Neuronal stem cell (in vitro differentiated cells): ENCODE data around the gene LDLRAD3.
A peak's percentile ranks its signal among the peaks of the same experiment; 100 is the strongest.

Experiments
- DNase-seq: peaks from one replicate; pipeline ENCODE4 v3.0.0-alpha.2; 2013; ENCODE audit warnings: low spot score
- H2AFZ ChIP-seq: one replicate; pipeline ENCODE4 v1.6.1; 2013; ENCODE audit warnings: mild to moderate bottlenecking, low read length, inconsistent platforms
- H2AK5ac ChIP-seq: 2 replicates; pipeline ENCODE4 v1.6.1; 2013; ENCODE audit warnings: low read depth, mild to moderate bottlenecking, inconsistent platforms, low read length, moderate library complexity, mixed read lengths
- H2BK120ac ChIP-seq: 2 replicates; pipeline ENCODE4 v1.6.1; 2013; ENCODE audit warnings: low read depth, mild to moderate bottlenecking, inconsistent platforms, low read length, moderate library complexity, mixed read lengths
- H2BK12ac ChIP-seq: one replicate; pipeline ENCODE4 v1.6.1; 2013; ENCODE audit warnings: low read length, inconsistent platforms
- H2BK15ac ChIP-seq: 2 replicates; pipeline ENCODE4 v1.6.1; 2013; ENCODE audit warnings: mild to moderate bottlenecking, low read length, inconsistent platforms, mixed read lengths
- H2BK5ac ChIP-seq: one replicate; pipeline ENCODE4 v1.6.1; 2013; ENCODE audit warnings: inconsistent platforms, mild to moderate bottlenecking, low read length, moderate library complexity
- H3K14ac ChIP-seq: one replicate; pipeline ENCODE4 v1.6.1; 2013; ENCODE audit warnings: low read length, inconsistent platforms
- H3K18ac ChIP-seq: 2 replicates; pipeline ENCODE4 v1.6.1; 2013; ENCODE audit warnings: low read length, inconsistent platforms
- H3K23ac ChIP-seq: 2 replicates; pipeline ENCODE4 v1.6.1; 2013; ENCODE audit warnings: low read depth, mild to moderate bottlenecking, mixed read lengths, low read length, inconsistent platforms; ENCODE audit not compliant: poor library complexity
- H3K27ac ChIP-seq: replicated peaks from 3 replicates; pipeline ENCODE4 v1.5.1; 2013; ENCODE audit warnings: low read length, inconsistent platforms
- H3K27me3 ChIP-seq, 3 experiments: 2 replicates each; pipeline ENCODE4 v1.6.1; 2013; ENCODE audit warnings: low read length in 3 of 3, mild to moderate bottlenecking in 2 of 3, inconsistent platforms in 1 of 3, low read depth in 1 of 3, mixed read lengths in 1 of 3, moderate library complexity in 1 of 3; ENCODE audit not compliant: control insufficient read depth in 3 of 3, insufficient read depth in 3 of 3
- H3K36me3 ChIP-seq, 2 donors: replicated peaks in 1 of 2; 2 replicates each; pipeline ENCODE4 v1.6.1; 2013; ENCODE audit warnings: low read length in 2 of 2; ENCODE audit not compliant: control insufficient read depth in 2 of 2, insufficient read depth in 2 of 2
- H3K4ac ChIP-seq: 2 replicates; pipeline ENCODE4 v1.6.1; 2013; ENCODE audit warnings: inconsistent platforms, mild to moderate bottlenecking, low read length, moderate library complexity
- H3K4me1 ChIP-seq, 2 donors: 1 replicate in 1 of 2; 2 replicates in 1 of 2; pipeline ENCODE4 v1.6.1; 2013; ENCODE audit warnings: low read length in 2 of 2, low read depth in 1 of 2; ENCODE audit not compliant: control insufficient read depth in 2 of 2, insufficient read depth in 1 of 2
- H3K4me2 ChIP-seq: one replicate; pipeline ENCODE4 v1.6.1; 2013; ENCODE audit warnings: mild to moderate bottlenecking, low read length, inconsistent platforms; ENCODE audit not compliant: insufficient read depth, poor library complexity, severe bottlenecking
- H3K4me3 ChIP-seq, 2 donors: 2 replicates each; pipeline ENCODE4 v1.5.1; 2013; ENCODE audit warnings: low read length in 2 of 2, mild to moderate bottlenecking in 2 of 2, inconsistent platforms in 1 of 2, moderate library complexity in 1 of 2
- H3K79me1 ChIP-seq: one replicate; pipeline ENCODE4 v1.6.1; 2013; ENCODE audit warnings: low read depth, mild to moderate bottlenecking, inconsistent platforms, low read length, moderate library complexity
- H3K9ac ChIP-seq: one replicate; pipeline ENCODE4 v1.6.1; 2013; ENCODE audit warnings: mild to moderate bottlenecking, low read depth, low read length, inconsistent platforms; ENCODE audit not compliant: poor library complexity
- H3K9me3 ChIP-seq, 2 donors: replicated peaks in 1 of 2; 2 replicates each; pipeline versions ENCODE3 to v1.6.1; 2013; ENCODE audit warnings: low read length in 2 of 2, mild to moderate bottlenecking in 2 of 2, inconsistent platforms in 1 of 2, low read depth in 1 of 2, mixed read lengths in 1 of 2, moderate library complexity in 1 of 2; ENCODE audit not compliant: control insufficient read depth in 2 of 2, insufficient read depth in 1 of 2
- H4K8ac ChIP-seq: one replicate; pipeline ENCODE4 v1.6.1; 2013; ENCODE audit warnings: low read depth, mild to moderate bottlenecking, inconsistent platforms, low read length, moderate library complexity
- H4K91ac ChIP-seq: one replicate; pipeline ENCODE4 v1.6.1; 2013; ENCODE audit warnings: low read length, low read depth, mild to moderate bottlenecking, inconsistent platforms; ENCODE audit not compliant: poor library complexity
- WGBS, 2 donors: extraction: QIAGEN DNeasy Blood & Tissue Kit; methylation state at CpG; one replicate each; pipeline ENCODE4 v1.1.7; 2013; ENCODE audit warnings: missing lambda C conversion rate in 2 of 2, mixed read lengths in 1 of 2; ENCODE audit not compliant: insufficient read length in 2 of 2, insufficient replicate concordance in 1 of 2; ENCODE audit errors: extremely low coverage in 2 of 2; 5-methylcytosine and 5-hydroxymethylcytosine counted together

LDLRAD3 gene

GRCh38 chr11:35932121-35932520 is 11.7 kb upstream of the LDLRAD3 start:
- Histone ChIP-seq H2AFZ (no peak overlapping the region), H4K91ac (no peak overlapping the region), H3K14ac (no peak overlapping the region), H3K4me3 (no peak overlapping the region), H2BK120ac (no peak overlapping the region), H2AK5ac (no peak overlapping the region), H4K8ac (no peak overlapping the region), H3K27ac (no peak overlapping the region), H2BK12ac (no peak overlapping the region), H3K9me3 (no peaks in the 10 kb centered on the region), H2BK5ac (no peak overlapping the region), H3K4ac (no peak overlapping the region), H3K4me2 (no peak overlapping the region), H3K9ac (no peak overlapping the region), H3K18ac (no peak overlapping the region), H2BK15ac (no peak overlapping the region), H3K36me3 (no peaks in the 10 kb centered on the region), H3K27me3 (no peaks in the 10 kb centered on the region), H3K79me1 (no peaks in the 10 kb centered on the region), H3K23ac (no peak overlapping the region), H3K4me1 (peaks cover 1 to 4% of the 10 kb centered on the region in 2 donors)
- DNase-seq, result no peak
- no CpG with 5 or more reads among the region's 2 CpGs for whole genome bisulfite sequencing, 2 donors

GRCh38 chr11:35932681-35933319 is 11.1 kb upstream of the LDLRAD3 start:
- H3K18ac ChIP-seq, result no peak overlapping the region
- H3K14ac ChIP-seq, result no peak overlapping the region
- peaks cover 0 to 6% of the 10 kb centered on the region in 2 donors for H3K4me1 ChIP-seq
- no peak overlapping the region for H2BK15ac ChIP-seq
- no peak overlapping the region for H3K27ac ChIP-seq
- no peak for DNase-seq
- H3K4ac ChIP-seq, result no peak overlapping the region
- H2BK12ac ChIP-seq, result no peak overlapping the region
- H2AFZ ChIP-seq, result no peak overlapping the region
- no CpG with 5 or more reads among the region's 5 CpGs for WGBS, 2 donors
- no peak overlapping the region for H4K8ac ChIP-seq
- H3K79me1 ChIP-seq, result no peaks in the 10 kb centered on the region
- H3K4me2 ChIP-seq, result no peak overlapping the region
- no peaks in the 10 kb centered on the region for H3K27me3 ChIP-seq
- no peaks in the 10 kb centered on the region for H3K9me3 ChIP-seq
- no peak overlapping the region for H3K4me3 ChIP-seq
- no peak overlapping the region for H2AK5ac ChIP-seq
- H2BK120ac ChIP-seq, result no peak overlapping the region
- no peak overlapping the region for H3K9ac ChIP-seq
- H4K91ac ChIP-seq, result no peak overlapping the region
- H3K23ac ChIP-seq, result no peak overlapping the region
- no peak overlapping the region for H2BK5ac ChIP-seq
- no peaks in the 10 kb centered on the region for H3K36me3 ChIP-seq

GRCh38 chr11:35933320-35933871 is 10.5 kb upstream of the LDLRAD3 start:
- no peak overlapping the region for H4K91ac ChIP-seq
- H2BK5ac ChIP-seq, result no peak overlapping the region
- no peak overlapping the region for H3K18ac ChIP-seq
- H3K4me2 ChIP-seq, result no peak overlapping the region
- H3K9ac ChIP-seq, result no peak overlapping the region
- H3K27ac ChIP-seq, result no peak overlapping the region
- H3K9me3 ChIP-seq, result no peaks in the 10 kb centered on the region
- no CpG with 5 or more reads among the region's 3 CpGs for WGBS, 2 donors
- H3K23ac ChIP-seq, result no peak overlapping the region
- no peak overlapping the region for H2BK120ac ChIP-seq
- no peak overlapping the region for H3K4ac ChIP-seq
- H2BK15ac ChIP-seq, result no peak overlapping the region
- H3K79me1 ChIP-seq, result no peaks in the 10 kb centered on the region
- peaks cover 0 to 6% of the 10 kb centered on the region in 2 donors for H3K4me1 ChIP-seq
- H3K36me3 ChIP-seq, result no peaks in the 10 kb centered on the region
- no peaks in the 10 kb centered on the region for H3K27me3 ChIP-seq
- H4K8ac ChIP-seq, result no peak overlapping the region
- no peak overlapping the region for H3K4me3 ChIP-seq
- no peak overlapping the region for H2BK12ac ChIP-seq
- no peak overlapping the region for H2AFZ ChIP-seq
- DNase-seq, result no peak
- H2AK5ac ChIP-seq, result no peak overlapping the region
- no peak overlapping the region for H3K14ac ChIP-seq

GRCh38 chr11:35934271-35934670 is 9.6 kb upstream of the LDLRAD3 start:
- no CpG with 5 or more reads among the region's 7 CpGs for WGBS, 2 donors
- no peak for DNase-seq
- Histone ChIP-seq H3K23ac (no peak overlapping the region), H3K4ac (no peak overlapping the region), H3K27ac (no peak overlapping the region), H3K14ac (no peak overlapping the region), H3K9me3 (no peaks in the 10 kb centered on the region), H2AK5ac (no peak overlapping the region), H3K4me1 (peaks cover 0 to 6% of the 10 kb centered on the region in 2 donors), H3K27me3 (no peaks in the 10 kb centered on the region), H4K8ac (no peak overlapping the region), H2BK5ac (no peak overlapping the region), H3K36me3 (no peaks in the 10 kb centered on the region), H2BK15ac (no peak overlapping the region), H3K18ac (no peak overlapping the region), H3K4me2 (no peak overlapping the region), H2BK120ac (no peak overlapping the region), H3K4me3 (no peak overlapping the region), H2AFZ (peak overlapping the region; percentile 6), H3K79me1 (no peaks in the 10 kb centered on the region), H2BK12ac (no peak overlapping the region), H4K91ac (no peak overlapping the region), H3K9ac (no peak overlapping the region)
